ENCODE measurements around the gene ZCCHC24. TPM values are rescaled to one million over a fixed set of nuclear protein-coding genes. Genes with fewer than 3 reads are reported as not detected.
"Not testable (repeated sequence)": the region's sequence is repeated elsewhere in the genome, so short reads cannot be mapped to it uniquely, and the experiment has no call there.

ZCCHC24 gene
- total RNA-seq, 1 experiment from 2014 or later = 4.3 TPM

- no peak for DNase-seq (ENCODE audit: low read depth)
These were observed 98.8 kb downstream of the ZCCHC24 start for GRCh38 chr10:79346388-79347225.

- DNase-seq (ENCODE audit: low read depth) = no peak
These were observed 99.4 kb downstream of the ZCCHC24 start for GRCh38 chr10:79346012-79346340.

- DNase-seq (ENCODE audit: low read depth) = no peak
These were observed 100.0 kb downstream of the ZCCHC24 start for GRCh38 chr10:79345241-79346011.

GRCh38 chr10:79344502-79345195, 100.8 kb downstream of the ZCCHC24 start:
- DNase-seq (ENCODE audit: low read depth) = no peak

GRCh38 chr10:79342811-79343561, 102.4 kb downstream of the ZCCHC24 start:
- DNase-seq (ENCODE audit: low read depth) = peak; percentile 24

GRCh38 chr10:79342295-79342761, 103.1 kb downstream of the ZCCHC24 start:
- no peak for DNase-seq (ENCODE audit: low read depth)

GRCh38 chr10:79340646-79341244, 104.7 kb downstream of the ZCCHC24 start:
- DNase-seq (ENCODE audit: low read depth) = no peak

- DNase-seq (ENCODE audit: low read depth) = no peak
These were observed 106.2 kb downstream of the ZCCHC24 start for GRCh38 chr10:79339266-79339665.

- DNase-seq (ENCODE audit: low read depth) = not testable (repeated sequence)
These were observed 107.5 kb downstream of the ZCCHC24 start for GRCh38 chr10:79337783-79338469.

- no peak for DNase-seq (ENCODE audit: low read depth)
These were observed 108.7 kb downstream of the ZCCHC24 start for GRCh38 chr10:79336739-79337138.

GRCh38 chr10:79336276-79336675, 109.1 kb downstream of the ZCCHC24 start:
- DNase-seq (ENCODE audit: low read depth) = no peak

- no peak for DNase-seq (ENCODE audit: low read depth)
These were observed 109.8 kb downstream of the ZCCHC24 start for GRCh38 chr10:79335470-79336235.

GRCh38 chr10:79335094-79335469, 110.3 kb downstream of the ZCCHC24 start:
- no peak for DNase-seq (ENCODE audit: low read depth)

- no peak for DNase-seq (ENCODE audit: low read depth)
These were observed 110.9 kb downstream of the ZCCHC24 start for GRCh38 chr10:79334573-79334972.

GRCh38 chr10:79333513-79333912, 111.9 kb downstream of the ZCCHC24 start:
- DNase-seq (ENCODE audit: low read depth) = peak; percentile 25

GRCh38 chr10:79332610-79333315, 112.7 kb downstream of the ZCCHC24 start:
- DNase-seq (ENCODE audit: low read depth) = not testable (repeated sequence)
